ENCODE data around the gene SPC25.
"Not testable (repeated sequence)": the region's sequence is repeated elsewhere in the genome, so short reads cannot be mapped to it uniquely, and the experiment has no call there.

DNA sequence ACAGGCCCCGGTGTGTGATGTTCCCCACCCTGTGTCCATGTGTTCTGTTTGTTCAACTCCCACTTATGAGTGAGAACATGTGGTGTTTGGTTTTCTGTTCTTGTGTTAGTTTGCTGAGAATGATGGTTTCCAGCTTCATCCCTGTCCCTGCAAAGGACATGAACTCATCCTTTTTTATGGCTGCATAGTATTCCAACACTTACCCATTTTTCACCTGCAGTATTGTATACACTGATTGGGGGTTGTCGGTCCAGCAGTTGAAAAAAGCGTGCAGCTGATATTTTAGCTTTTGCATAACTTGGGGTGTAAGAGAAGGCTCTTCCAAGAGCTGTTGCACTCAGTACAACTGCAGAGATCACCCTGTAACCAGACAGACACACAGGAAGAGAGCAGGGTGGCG, 41.9 kb upstream of the SPC25 start:
- TF ChIP-seq, protein P1, sequence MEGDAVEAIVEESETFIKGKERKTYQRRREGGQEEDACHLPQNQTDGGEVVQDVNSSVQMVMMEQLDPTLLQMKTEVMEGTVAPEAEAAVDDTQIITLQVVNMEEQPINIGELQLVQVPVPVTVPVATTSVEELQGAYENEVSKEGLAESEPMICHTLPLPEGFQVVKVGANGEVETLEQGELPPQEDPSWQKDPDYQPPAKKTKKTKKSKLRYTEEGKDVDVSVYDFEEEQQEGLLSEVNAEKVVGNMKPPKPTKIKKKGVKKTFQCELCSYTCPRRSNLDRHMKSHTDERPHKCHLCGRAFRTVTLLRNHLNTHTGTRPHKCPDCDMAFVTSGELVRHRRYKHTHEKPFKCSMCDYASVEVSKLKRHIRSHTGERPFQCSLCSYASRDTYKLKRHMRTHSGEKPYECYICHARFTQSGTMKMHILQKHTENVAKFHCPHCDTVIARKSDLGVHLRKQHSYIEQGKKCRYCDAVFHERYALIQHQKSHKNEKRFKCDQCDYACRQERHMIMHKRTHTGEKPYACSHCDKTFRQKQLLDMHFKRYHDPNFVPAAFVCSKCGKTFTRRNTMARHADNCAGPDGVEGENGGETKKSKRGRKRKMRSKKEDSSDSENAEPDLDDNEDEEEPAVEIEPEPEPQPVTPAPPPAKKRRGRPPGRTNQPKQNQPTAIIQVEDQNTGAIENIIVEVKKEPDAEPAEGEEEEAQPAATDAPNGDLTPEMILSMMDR (IDR thresholded peaks at IDR 0.05) = not testable (repeated sequence)
- not testable (repeated sequence) for TF ChIP-seq POLR2AphosphoS5, POLR2A (IDR thresholded peaks at IDR 0.05)

All from breast epithelium (tissue), 3 donors.